HepG2 (cell line): ENCODE data around the gene WNT5B. TPM values are rescaled to one million over a fixed set of nuclear protein-coding genes. Genes with fewer than 3 reads are reported as not detected.

Source experiments
- ATRX ChIP-seq: sonication (generic); formaldehyde crosslinking; IDR thresholded peaks from 2 replicates; pipeline ENCODE4 v1.4.0; 2020; ENCODE audit warnings: missing genetic modification reagents, borderline replicate concordance
- BHLHE40 ChIP-seq: IDR thresholded peaks from 2 replicates; pipeline ENCODE4 v1.6.1; 2011; ENCODE audit warnings: low read length, improper control_type of control experiment
- FOXM1 ChIP-seq: sonication (generic); formaldehyde crosslinking; IDR thresholded peaks from 2 replicates; pipeline ENCODE4 v1.5.0; 2020; ENCODE audit warnings: missing genetic modification reagents
- HES4 ChIP-seq: sonication (generic); formaldehyde crosslinking; IDR thresholded peaks from 2 replicates; pipeline ENCODE4 v1.9.0; 2021; ENCODE audit warnings: mild to moderate bottlenecking, missing genetic modification reagents, borderline replicate concordance
- MTERF4 ChIP-seq: sonication (generic); formaldehyde crosslinking; IDR thresholded peaks from 2 replicates; pipeline ENCODE4 v1.8.0; 2023; ENCODE audit warnings: mild to moderate bottlenecking, missing genetic modification reagents
- PAWR ChIP-seq: sonication (generic); formaldehyde crosslinking; IDR thresholded peaks from 2 replicates; pipeline ENCODE4 v1.4.0; 2020; ENCODE audit warnings: missing genetic modification reagents, mild to moderate bottlenecking, borderline replicate concordance
- PRDM10 ChIP-seq: sonication (generic); formaldehyde crosslinking; IDR thresholded peaks from 2 replicates; pipeline ENCODE4 v1.4.0; 2020; ENCODE audit warnings: low read depth, missing genetic modification reagents
- RFX5 ChIP-seq: IDR thresholded peaks from 2 replicates; pipeline ENCODE4 v1.6.1; 2011; ENCODE audit warnings: low read depth, low read length, improper control_type of control experiment
- SALL2 ChIP-seq: sonication (generic); formaldehyde crosslinking; IDR thresholded peaks from 2 replicates; pipeline ENCODE4 v1.8.1; 2023; ENCODE audit warnings: mild to moderate bottlenecking, missing genetic modification reagents, inconsistent platforms
- TBP ChIP-seq: sonication (generic); formaldehyde crosslinking; IDR thresholded peaks from 2 replicates; pipeline ENCODE4 v1.5.0; 2020; ENCODE audit warnings: missing genetic modification reagents
- ZBTB2 ChIP-seq: sonication (generic); formaldehyde crosslinking; IDR thresholded peaks from 2 replicates; pipeline ENCODE4 v1.8.0; 2022; ENCODE audit warnings: low read depth, missing genetic modification reagents
- ZC3H13 ChIP-seq: sonication (generic); formaldehyde crosslinking; IDR thresholded peaks from 2 replicates; pipeline ENCODE4 v1.8.1; 2023; ENCODE audit warnings: mild to moderate bottlenecking, missing genetic modification reagents, moderate library complexity
- ZFY ChIP-seq: sonication (generic); formaldehyde crosslinking; IDR thresholded peaks from 2 replicates; pipeline ENCODE4 v1.4.0; 2020; ENCODE audit warnings: missing genetic modification reagents
- ZNF124 ChIP-seq: sonication (generic); formaldehyde crosslinking; IDR thresholded peaks from 2 replicates; pipeline ENCODE4 v1.4.0; 2020; ENCODE audit warnings: missing genetic modification reagents
- ZNF263 ChIP-seq: sonication (generic); formaldehyde crosslinking; IDR thresholded peaks from 2 replicates; pipeline ENCODE4 v1.4.0; 2020; ENCODE audit warnings: missing genetic modification reagents
- ZNF441 ChIP-seq: sonication (generic); formaldehyde crosslinking; IDR thresholded peaks from 2 replicates; pipeline ENCODE4 v1.7.0; 2021; ENCODE audit warnings: missing genetic modification reagents, borderline replicate concordance
- ZNF709 ChIP-seq: sonication (generic); formaldehyde crosslinking; IDR thresholded peaks from 2 replicates; pipeline ENCODE4 v1.5.0; 2020; ENCODE audit warnings: mild to moderate bottlenecking, missing genetic modification reagents
- polyA plus RNA-seq, 8 experiments: library from polyadenylated mRNA; depleted of rRNA in 3 of 8; stranded (reverse) in 7 of 8; unstranded in 1 of 8; fragments of >200 nt; fragmentation: Illumina TruSeq in 4 of 8; extraction: Trizol in 4 of 8; gene quantifications; 2 replicates each; pipeline versions ENCODE4 v1.2.1 to v1.2.3, GENCODE V29; 2011 to 2016; ENCODE audit warnings: low read depth in 4 of 8, missing spikeins in 1 of 8, mixed read lengths in 1 of 8; ENCODE audit not compliant: insufficient read depth in 1 of 8
- total RNA-seq, 5 experiments: library from RNA; depleted of rRNA; stranded (reverse); fragments of >200 nt; fragmentation: Illumina TruSeq; extraction: Trizol; gene quantifications; 2 replicates each; pipeline ENCODE4 v1.2.3, GENCODE V29; 2016; ENCODE audit warnings: low read depth in 1 of 5
- TF ChIP-seq, protein P1 (sequence below): sonication (generic); formaldehyde crosslinking; IDR thresholded peaks from 2 replicates; pipeline ENCODE4 v1.4.0; 2020; ENCODE audit warnings: missing genetic modification reagents, borderline replicate concordance
- TF ChIP-seq, protein P2 (sequence below): conservative IDR thresholded peaks from 2 replicates; pipeline ENCODE4 v1.6.1; 2018; ENCODE audit warnings: missing genetic modification reagents

WNT5B gene
- total and polyA plus RNA-seq, 2 of the 13 experiments (the other 11 are each of a cell fraction or from before 2014, with no cell fraction given) = 0.04 TPM; not detected in 1

DNA sequence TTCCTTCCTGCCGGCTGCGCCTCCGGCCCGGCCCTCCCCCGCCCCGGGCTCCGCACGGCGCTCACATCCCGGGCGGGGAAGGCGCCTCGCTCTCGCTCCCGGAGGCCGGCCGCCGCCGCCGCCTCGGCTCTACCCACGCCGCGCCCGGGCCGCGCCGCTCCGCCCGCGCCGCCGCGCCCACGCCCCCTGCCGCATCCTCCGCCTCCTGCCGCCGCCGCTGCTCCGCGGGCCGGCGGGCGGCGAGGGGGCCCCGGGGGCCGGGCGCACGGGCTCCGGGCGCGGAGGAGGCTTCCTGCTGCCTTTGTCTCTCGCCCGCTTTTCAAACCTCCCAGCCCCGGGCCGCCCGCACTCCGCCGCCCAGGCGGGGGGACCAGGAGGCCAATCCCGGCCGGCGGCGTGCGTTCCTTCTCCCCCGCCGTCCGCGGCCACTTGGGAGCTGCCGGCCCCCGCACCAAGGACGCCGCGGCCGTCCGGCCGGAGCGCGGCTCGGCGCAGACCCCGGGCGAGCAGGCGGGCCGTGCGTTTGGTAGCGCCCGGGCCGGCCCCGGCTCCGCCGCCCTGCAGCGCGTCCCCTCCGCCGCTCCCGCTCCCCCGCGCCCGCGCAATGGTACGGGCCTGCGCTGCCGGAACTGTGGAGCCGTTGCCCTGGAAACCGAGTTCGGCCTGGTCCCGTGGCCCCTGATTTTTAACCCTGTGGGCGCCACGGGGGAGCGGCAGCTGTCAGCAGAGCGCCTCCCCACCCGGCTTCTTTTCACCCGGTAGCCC is 34.6 kb upstream of the WNT5B start, which contains the start of gene FBXL14 (continued):
- TF ChIP-seq PRDM10 (CRISPR knock-in tag) = peak; percentile 98
- TF ChIP-seq ZNF124 = no peak
- TF ChIP-seq ZNF263 = no peak
- no peak for TF ChIP-seq RFX5
- TF ChIP-seq MTERF4 (CRISPR knock-in tag) = no peak
- no peak for TF ChIP-seq FOXM1 (CRISPR knock-in tag)
- no peak for TF ChIP-seq ZNF441 (CRISPR knock-in tag)
- no peak for TF ChIP-seq SALL2 (CRISPR knock-in tag)
- no peak for TF ChIP-seq HES4 (CRISPR knock-in tag)
- 0 out of 2 replicates have a peak, but pooled peaks have one; percentile 19 for TF ChIP-seq ZBTB2 (CRISPR knock-in tag)
- peak; percentile 70 for TF ChIP-seq BHLHE40
- no peak for TF ChIP-seq ATRX (CRISPR knock-in tag)
- no peak for TF ChIP-seq TBP
- TF ChIP-seq, protein P1, sequence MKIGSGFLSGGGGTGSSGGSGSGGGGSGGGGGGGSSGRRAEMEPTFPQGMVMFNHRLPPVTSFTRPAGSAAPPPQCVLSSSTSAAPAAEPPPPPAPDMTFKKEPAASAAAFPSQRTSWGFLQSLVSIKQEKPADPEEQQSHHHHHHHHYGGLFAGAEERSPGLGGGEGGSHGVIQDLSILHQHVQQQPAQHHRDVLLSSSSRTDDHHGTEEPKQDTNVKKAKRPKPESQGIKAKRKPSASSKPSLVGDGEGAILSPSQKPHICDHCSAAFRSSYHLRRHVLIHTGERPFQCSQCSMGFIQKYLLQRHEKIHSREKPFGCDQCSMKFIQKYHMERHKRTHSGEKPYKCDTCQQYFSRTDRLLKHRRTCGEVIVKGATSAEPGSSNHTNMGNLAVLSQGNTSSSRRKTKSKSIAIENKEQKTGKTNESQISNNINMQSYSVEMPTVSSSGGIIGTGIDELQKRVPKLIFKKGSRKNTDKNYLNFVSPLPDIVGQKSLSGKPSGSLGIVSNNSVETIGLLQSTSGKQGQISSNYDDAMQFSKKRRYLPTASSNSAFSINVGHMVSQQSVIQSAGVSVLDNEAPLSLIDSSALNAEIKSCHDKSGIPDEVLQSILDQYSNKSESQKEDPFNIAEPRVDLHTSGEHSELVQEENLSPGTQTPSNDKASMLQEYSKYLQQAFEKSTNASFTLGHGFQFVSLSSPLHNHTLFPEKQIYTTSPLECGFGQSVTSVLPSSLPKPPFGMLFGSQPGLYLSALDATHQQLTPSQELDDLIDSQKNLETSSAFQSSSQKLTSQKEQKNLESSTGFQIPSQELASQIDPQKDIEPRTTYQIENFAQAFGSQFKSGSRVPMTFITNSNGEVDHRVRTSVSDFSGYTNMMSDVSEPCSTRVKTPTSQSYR (CRISPR knock-in tag) = no peak
- peak; percentile 76 for TF ChIP-seq ZFY (CRISPR knock-in tag)
- no peak for TF ChIP-seq ZNF709 (CRISPR knock-in tag)
- TF ChIP-seq ZC3H13 = no peak
- no peak for TF ChIP-seq PAWR (CRISPR knock-in tag)
- TF ChIP-seq, protein P2, sequence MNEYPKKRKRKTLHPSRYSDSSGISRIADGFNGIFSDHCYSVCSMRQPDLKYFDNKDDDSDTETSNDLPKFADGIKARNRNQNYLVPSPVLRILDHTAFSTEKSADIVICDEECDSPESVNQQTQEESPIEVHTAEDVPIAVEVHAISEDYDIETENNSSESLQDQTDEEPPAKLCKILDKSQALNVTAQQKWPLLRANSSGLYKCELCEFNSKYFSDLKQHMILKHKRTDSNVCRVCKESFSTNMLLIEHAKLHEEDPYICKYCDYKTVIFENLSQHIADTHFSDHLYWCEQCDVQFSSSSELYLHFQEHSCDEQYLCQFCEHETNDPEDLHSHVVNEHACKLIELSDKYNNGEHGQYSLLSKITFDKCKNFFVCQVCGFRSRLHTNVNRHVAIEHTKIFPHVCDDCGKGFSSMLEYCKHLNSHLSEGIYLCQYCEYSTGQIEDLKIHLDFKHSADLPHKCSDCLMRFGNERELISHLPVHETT (CRISPR knock-in tag) = no peak
